Mesendoderm (in vitro differentiated cells): ENCODE data around the gene GPX7.
"Not testable (repeated sequence)": the region's sequence is repeated elsewhere in the genome, so short reads cannot be mapped to it uniquely, and the experiment has no call there.

Experiments
- DNase-seq: peaks from one replicate; pipeline ENCODE4 v3.0.0; 2013
- H2AK5ac ChIP-seq: 2 replicates; pipeline ENCODE4 v1.6.1; 2013; ENCODE audit warnings: low read length, inconsistent platforms
- H2BK120ac ChIP-seq: 2 replicates; pipeline ENCODE4 v1.6.1; 2013; ENCODE audit warnings: low read depth, mild to moderate bottlenecking, low read length, moderate library complexity, mixed read lengths
- H2BK15ac ChIP-seq: replicated peaks from 2 replicates; pipeline ENCODE4 v1.6.1; 2013; ENCODE audit warnings: low read depth, mild to moderate bottlenecking, moderate library complexity
- H2BK5ac ChIP-seq: 2 replicates; pipeline ENCODE4 v1.6.1; 2013; ENCODE audit warnings: low read length, inconsistent platforms
- H3K18ac ChIP-seq: 2 replicates; pipeline ENCODE4 v1.6.1; 2013; ENCODE audit warnings: mild to moderate bottlenecking, low read length, mixed read lengths
- H3K23ac ChIP-seq: one replicate; pipeline ENCODE4 v1.6.1; 2013; ENCODE audit warnings: low read length
- H3K27ac ChIP-seq: 2 replicates; pipeline ENCODE4 v1.5.1; 2013; ENCODE audit warnings: low read depth, mild to moderate bottlenecking, inconsistent platforms, low read length, moderate library complexity
- H3K27me3 ChIP-seq: 2 replicates; pipeline ENCODE4 v1.6.1; 2013; ENCODE audit warnings: low read length, control low read depth, mild to moderate bottlenecking, inconsistent platforms; ENCODE audit not compliant: insufficient read depth, poor library complexity
- H3K36me3 ChIP-seq: 2 replicates; pipeline ENCODE4 v1.6.1; 2013; ENCODE audit warnings: low read length, inconsistent platforms; ENCODE audit not compliant: control insufficient read depth, insufficient read depth
- H3K4ac ChIP-seq: one replicate; pipeline ENCODE4 v1.6.1; 2013; ENCODE audit warnings: low read depth, mild to moderate bottlenecking, low read length, moderate library complexity
- H3K4me1 ChIP-seq: 2 replicates; pipeline ENCODE4 v1.6.1; 2013; ENCODE audit warnings: low read depth, low read length, inconsistent platforms; ENCODE audit not compliant: control insufficient read depth
- H3K4me2 ChIP-seq: 2 replicates; pipeline ENCODE4 v1.6.1; 2013; ENCODE audit warnings: low read length
- H3K4me3 ChIP-seq: 2 replicates; pipeline ENCODE4 v1.5.1; 2013; ENCODE audit warnings: mild to moderate bottlenecking, low read length
- H3K56ac ChIP-seq: one replicate; pipeline ENCODE4 v1.6.1; 2013; ENCODE audit warnings: low read length
- H3K79me1 ChIP-seq: 2 replicates; pipeline ENCODE4 v1.6.1; 2013; ENCODE audit warnings: low read length, inconsistent platforms
- H3K79me2 ChIP-seq: 2 replicates; pipeline ENCODE4 v1.6.1; 2013; ENCODE audit warnings: mild to moderate bottlenecking, low read length; ENCODE audit not compliant: control insufficient read depth, insufficient read depth
- H3K9ac ChIP-seq: 2 replicates; pipeline ENCODE4 v1.6.1; 2013; ENCODE audit warnings: low read length, inconsistent platforms
- H4K5ac ChIP-seq: one replicate; pipeline ENCODE4 v1.6.1; 2013; ENCODE audit warnings: low read length
- H4K8ac ChIP-seq: one replicate; pipeline ENCODE4 v1.6.1; 2013; ENCODE audit warnings: low read depth, mild to moderate bottlenecking, control low read depth, low read length, moderate library complexity
- WGBS: extraction: QIAGEN DNeasy Blood & Tissue Kit; methylation state at CpG from one replicate; pipeline ENCODE4 v1.1.7; 2013; ENCODE audit warnings: low lambda C conversion rate, missing lambda C conversion rate; ENCODE audit not compliant: insufficient coverage; ENCODE audit errors: extremely low coverage; 5-methylcytosine and 5-hydroxymethylcytosine counted together

GPX7 gene

DNA sequence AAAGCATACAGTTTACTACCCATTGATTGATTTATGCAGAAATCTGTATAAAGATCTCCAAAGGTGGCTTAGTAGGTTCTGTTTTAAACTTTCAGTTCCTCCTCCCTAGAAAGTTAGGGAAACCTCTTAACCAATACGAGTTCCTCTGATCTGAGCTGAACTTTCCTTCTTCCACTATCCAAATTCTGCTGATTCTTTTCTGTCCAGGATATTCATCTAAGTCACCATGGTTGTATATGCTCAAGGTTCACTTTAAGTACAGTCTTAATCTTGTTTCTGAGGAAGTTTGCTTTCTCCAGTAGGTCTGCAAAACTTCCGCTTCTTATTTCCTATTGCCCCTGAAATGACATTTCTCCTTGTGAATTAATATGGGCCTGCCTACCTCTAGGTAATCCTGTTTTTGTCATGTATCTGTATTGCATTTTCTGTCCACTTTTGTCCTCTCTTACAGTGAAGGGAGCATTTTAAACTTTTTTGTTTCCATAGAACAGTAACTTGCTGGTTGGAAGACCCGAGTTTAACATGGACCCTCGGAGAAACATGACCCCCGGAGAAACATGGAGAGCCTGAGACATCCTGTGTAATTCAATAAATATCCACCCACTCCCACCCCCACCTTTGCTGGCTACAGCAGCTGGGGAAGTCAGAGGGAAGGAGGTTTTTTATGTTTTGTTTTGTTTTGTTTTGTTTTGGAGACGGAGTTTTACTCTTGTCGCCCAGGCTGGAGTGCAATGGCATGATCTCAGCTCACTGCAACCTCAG, 32.5 kb upstream of the GPX7 start:
- Histone ChIP-seq H3K36me3 (no peaks in the 10 kb centered on the region), H3K9ac (no peak overlapping the region), H4K5ac (no peak overlapping the region), H2BK120ac (no peak overlapping the region), H3K4me2 (no peak overlapping the region), H3K27ac (no peak overlapping the region), H3K27me3 (no peaks in the 10 kb centered on the region), H3K4me1 (no peaks in the 10 kb centered on the region), H3K79me1 (no peaks in the 10 kb centered on the region), H3K79me2 (no peaks in the 10 kb centered on the region), H3K4ac (no peak overlapping the region), H4K8ac (no peak overlapping the region), H2BK15ac (no peak overlapping the region), H3K18ac (no peak overlapping the region), H3K23ac (no peak overlapping the region), H3K4me3 (no peak overlapping the region), H2BK5ac (no peak overlapping the region), H2AK5ac (no peak overlapping the region), H3K56ac (no peak overlapping the region)
- no CpG with 5 or more reads among the region's 7 CpGs for WGBS
- DNase-seq: no peak

DNA sequence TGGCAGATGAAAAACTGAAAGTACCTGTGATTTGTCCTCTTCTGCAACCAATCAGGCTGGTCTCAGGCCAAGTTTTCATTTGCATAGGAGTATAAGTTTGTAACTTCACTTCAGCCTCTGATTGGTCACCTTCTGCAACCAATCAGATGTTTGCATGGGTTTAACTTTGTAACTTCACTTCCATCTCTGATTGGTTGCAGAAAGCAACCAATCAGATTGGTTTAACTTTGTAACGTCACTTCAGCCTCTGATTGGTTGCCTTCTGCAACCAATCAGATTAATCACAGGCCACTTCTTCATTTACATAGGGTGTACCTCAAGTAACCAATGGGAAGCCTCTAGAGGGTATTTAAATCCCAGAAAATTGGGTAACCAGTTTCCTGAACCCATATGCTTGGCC, 30.4 kb upstream of the GPX7 start:
- no peak overlapping the region for H3K27ac ChIP-seq
- H3K4ac ChIP-seq: no peak overlapping the region
- no peaks in the 10 kb centered on the region for H3K27me3 ChIP-seq
- H3K18ac ChIP-seq: no peak overlapping the region
- H3K79me1 ChIP-seq: no peaks in the 10 kb centered on the region
- H3K4me1 ChIP-seq: no peaks in the 10 kb centered on the region
- no peak overlapping the region for H3K4me3 ChIP-seq
- no peak overlapping the region for H2BK120ac ChIP-seq
- H3K4me2 ChIP-seq: no peak overlapping the region
- H2AK5ac ChIP-seq: no peak overlapping the region
- no peak overlapping the region for H3K56ac ChIP-seq
- no peak overlapping the region for H2BK15ac ChIP-seq
- no peaks in the 10 kb centered on the region for H3K36me3 ChIP-seq
- no peak overlapping the region for H4K8ac ChIP-seq
- no peaks in the 10 kb centered on the region for H3K79me2 ChIP-seq
- peak; percentile 68 for DNase-seq
- no peak overlapping the region for H2BK5ac ChIP-seq
- WGBS: no CpG with 5 or more reads among the region's 1 CpG
- no peak overlapping the region for H4K5ac ChIP-seq
- H3K9ac ChIP-seq: no peak overlapping the region
- no peak overlapping the region for H3K23ac ChIP-seq

DNA sequence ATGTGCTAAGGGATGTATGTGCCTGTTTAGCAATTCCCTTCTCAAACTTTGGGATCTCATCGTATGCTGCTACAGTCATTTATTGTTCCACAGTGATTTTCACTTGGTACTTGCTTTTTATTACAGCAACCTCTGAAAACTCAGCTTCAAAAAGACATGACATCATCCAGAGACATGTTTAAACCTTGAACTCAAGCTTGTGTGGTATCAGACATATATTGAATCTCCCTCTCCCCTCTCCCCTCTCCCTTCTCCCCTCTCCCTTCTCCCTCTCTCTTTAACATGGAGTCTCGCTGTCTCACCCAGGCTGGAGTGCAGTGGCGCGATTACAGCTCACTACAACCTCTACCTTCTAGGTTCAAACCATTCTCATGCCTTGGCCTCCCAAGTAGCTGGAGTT, 29.8 kb upstream of the GPX7 start:
- Histone ChIP-seq H3K9ac (no peak overlapping the region), H3K4me2 (no peak overlapping the region), H3K4me1 (no peaks in the 10 kb centered on the region), H3K27ac (no peak overlapping the region), H2BK15ac (no peak overlapping the region), H3K4me3 (no peak overlapping the region), H3K79me1 (no peaks in the 10 kb centered on the region), H3K18ac (no peak overlapping the region), H4K8ac (no peak overlapping the region), H3K79me2 (no peaks in the 10 kb centered on the region), H4K5ac (no peak overlapping the region), H2BK5ac (no peak overlapping the region), H2BK120ac (no peak overlapping the region), H2AK5ac (no peak overlapping the region), H3K27me3 (no peaks in the 10 kb centered on the region), H3K36me3 (no peaks in the 10 kb centered on the region), H3K56ac (no peak overlapping the region), H3K23ac (no peak overlapping the region), H3K4ac (no peak overlapping the region)
- WGBS: no CpG with 5 or more reads among the region's 4 CpGs
- DNase-seq: no peak

DNA sequence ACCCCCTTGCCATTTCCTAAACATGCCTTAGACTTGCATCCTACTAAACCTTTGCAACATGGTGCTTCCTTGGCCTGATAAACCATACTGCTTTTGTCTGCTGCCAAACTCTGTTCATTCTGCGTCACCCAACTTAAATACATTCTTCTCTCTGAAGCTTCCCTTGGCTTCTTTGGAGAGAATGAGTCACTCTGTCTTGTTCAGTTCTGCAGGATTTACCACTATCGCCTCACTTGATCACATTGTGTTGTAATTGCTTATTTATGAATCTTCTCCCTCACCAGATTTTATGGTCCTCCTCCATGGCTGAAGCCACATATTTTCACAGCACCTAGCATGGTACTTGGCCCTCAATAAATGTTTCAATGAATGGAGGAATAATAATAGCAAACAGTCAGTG, 27.6 kb upstream of the GPX7 start:
- H4K8ac ChIP-seq: no peak overlapping the region
- no peak overlapping the region for H3K27ac ChIP-seq
- no peak overlapping the region for H3K9ac ChIP-seq
- H3K4ac ChIP-seq: no peak overlapping the region
- no peaks in the 10 kb centered on the region for H3K36me3 ChIP-seq
- no peak overlapping the region for H2AK5ac ChIP-seq
- no peak overlapping the region for H3K56ac ChIP-seq
- DNase-seq: no peak
- no peaks in the 10 kb centered on the region for H3K79me2 ChIP-seq
- H3K27me3 ChIP-seq: no peaks in the 10 kb centered on the region
- H2BK120ac ChIP-seq: no peak overlapping the region
- H3K79me1 ChIP-seq: no peaks in the 10 kb centered on the region
- no peak overlapping the region for H3K4me2 ChIP-seq
- H3K23ac ChIP-seq: no peak overlapping the region
- H3K4me3 ChIP-seq: no peak overlapping the region
- H2BK5ac ChIP-seq: no peak overlapping the region
- no peak overlapping the region for H3K18ac ChIP-seq
- no peak overlapping the region for H2BK15ac ChIP-seq
- WGBS: no CpG with 5 or more reads among the region's 2 CpGs
- no peak overlapping the region for H4K5ac ChIP-seq
- no peaks in the 10 kb centered on the region for H3K4me1 ChIP-seq

DNA sequence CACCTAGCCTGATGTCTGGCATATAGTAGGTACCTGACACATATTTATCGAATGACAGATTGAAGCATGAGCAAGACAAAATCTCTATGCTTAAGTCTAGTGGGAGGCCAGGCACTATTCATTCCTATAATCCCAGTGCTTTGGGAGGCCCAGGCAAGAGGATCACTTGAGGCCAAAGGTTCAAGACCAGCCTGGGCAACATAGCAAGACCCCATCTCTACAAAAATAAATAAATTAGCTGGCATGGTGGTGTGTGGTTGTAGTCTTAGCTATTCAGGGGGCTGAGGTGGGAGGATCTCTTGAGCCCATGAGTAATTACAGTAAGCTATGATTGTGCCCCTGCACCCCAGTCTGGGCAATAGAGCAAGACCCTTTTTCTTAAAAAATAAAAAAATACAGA, 26.1 kb upstream of the GPX7 start:
- Histone ChIP-seq H2BK15ac (no peak overlapping the region), H3K23ac (no peak overlapping the region), H3K27ac (no peak overlapping the region), H2BK120ac (no peak overlapping the region), H3K79me2 (no peaks in the 10 kb centered on the region), H3K56ac (no peak overlapping the region), H4K5ac (no peak overlapping the region), H3K36me3 (no peaks in the 10 kb centered on the region), H3K27me3 (no peaks in the 10 kb centered on the region), H3K9ac (no peak overlapping the region), H3K79me1 (no peaks in the 10 kb centered on the region), H3K4ac (no peak overlapping the region), H3K4me2 (no peak overlapping the region), H3K4me3 (no peak overlapping the region), H3K4me1 (no peaks in the 10 kb centered on the region), H4K8ac (no peak overlapping the region), H2AK5ac (no peak overlapping the region), H2BK5ac (no peak overlapping the region), H3K18ac (no peak overlapping the region)
- WGBS: no CpG with 5 or more reads among the region's 1 CpG
- no peak for DNase-seq

DNA sequence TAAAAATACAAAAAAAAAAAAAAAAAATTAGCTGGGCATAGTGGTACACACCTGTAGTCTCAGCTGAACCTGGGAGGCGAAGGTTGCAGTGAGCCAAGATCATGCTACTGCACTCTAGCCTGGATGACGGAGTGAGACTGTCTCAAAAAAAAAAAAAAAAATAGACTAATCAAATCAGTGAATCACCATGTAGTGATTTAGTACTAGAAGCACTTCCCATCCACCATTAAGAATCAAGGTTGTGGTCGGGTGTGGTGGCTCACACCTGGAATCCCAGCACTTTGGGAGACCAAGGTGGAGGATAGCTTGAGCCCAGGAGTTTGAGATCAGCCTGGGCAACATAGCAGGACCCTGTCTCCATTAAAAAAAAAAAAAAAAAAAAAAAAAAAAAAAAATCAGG, 24.1 kb upstream of the GPX7 start:
- H3K27me3 ChIP-seq, H2AK5ac ChIP-seq, H3K23ac ChIP-seq, H3K4ac ChIP-seq, H4K8ac ChIP-seq, H3K36me3 ChIP-seq, DNase-seq, H4K5ac ChIP-seq, H3K4me1 ChIP-seq, H3K56ac ChIP-seq, H2BK15ac ChIP-seq, H3K79me2 ChIP-seq, H3K4me2 ChIP-seq, H2BK5ac ChIP-seq, H3K27ac ChIP-seq, H3K9ac ChIP-seq, H3K79me1 ChIP-seq, H3K18ac ChIP-seq, H2BK120ac ChIP-seq, H3K4me3 ChIP-seq: not testable (repeated sequence)
- no CpG with 5 or more reads among the region's 3 CpGs for WGBS
